ENCODE results near the gene SLC25A4.
"Not testable (repeated sequence)": the region's sequence is repeated elsewhere in the genome, so short reads cannot be mapped to it uniquely, and the experiment has no call there.

Gene SLC25A4

GRCh38 chr4:185142912-185143600 lies at the start of gene SLC25A4:
TSS of gene SLC25A4 (plus strand) at chr4:185143266. CDS start at chr4:185143373, 107 bp downstream.
- in situ Hi-C loops (cut with HindIII; ENCODE audit: low sequenced_read_pairs): no loop called here

DNA sequence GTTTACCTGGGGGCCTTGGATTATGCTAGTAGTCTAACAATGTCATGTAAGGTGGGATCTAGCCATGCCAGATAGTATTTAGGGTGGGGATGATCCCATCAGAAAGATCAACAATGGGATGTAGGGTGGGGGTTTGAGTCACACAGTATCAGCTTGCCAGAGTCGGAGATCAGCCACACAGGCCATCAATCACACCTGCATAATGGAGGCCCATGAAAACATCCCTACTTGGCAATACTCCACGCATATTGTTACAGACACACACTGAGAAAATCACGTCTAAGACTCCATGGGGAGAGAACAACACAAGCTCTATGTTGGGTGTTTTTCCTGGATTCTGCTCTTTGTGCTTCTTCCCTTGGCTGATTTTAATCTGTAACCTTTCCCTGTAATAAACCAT lies 49.5 kb upstream of the SLC25A4 start:
- in situ Hi-C loops (cut with HindIII; ENCODE audit: low sequenced_read_pairs): no loop called here

GRCh38 chr4:185096032-185096653 lies 46.9 kb upstream of the SLC25A4 start:
- in situ Hi-C loops (cut with HindIII; ENCODE audit: low sequenced_read_pairs): no loop called here

DNA sequence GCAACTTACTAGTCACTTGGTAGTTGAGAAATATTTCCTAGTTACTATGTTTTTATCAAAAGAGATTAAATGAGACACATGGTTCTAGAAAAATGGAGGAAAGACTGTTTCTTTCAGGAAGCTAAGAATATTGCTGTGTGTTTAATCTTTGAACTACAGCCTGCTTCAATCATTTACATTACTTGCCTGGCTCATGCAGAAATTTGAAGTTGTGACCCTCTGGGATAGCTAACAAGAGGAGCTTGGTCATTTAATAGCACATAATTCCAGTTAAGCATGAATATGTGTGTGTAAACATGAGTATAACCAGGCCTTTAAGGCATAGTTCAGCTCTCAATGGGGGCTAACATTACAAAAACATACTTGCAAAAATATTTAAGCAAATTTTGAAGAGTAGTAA lies 44.6 kb upstream of the SLC25A4 start:
- in situ Hi-C loops (cut with HindIII; ENCODE audit: low sequenced_read_pairs): no loop called here

DNA sequence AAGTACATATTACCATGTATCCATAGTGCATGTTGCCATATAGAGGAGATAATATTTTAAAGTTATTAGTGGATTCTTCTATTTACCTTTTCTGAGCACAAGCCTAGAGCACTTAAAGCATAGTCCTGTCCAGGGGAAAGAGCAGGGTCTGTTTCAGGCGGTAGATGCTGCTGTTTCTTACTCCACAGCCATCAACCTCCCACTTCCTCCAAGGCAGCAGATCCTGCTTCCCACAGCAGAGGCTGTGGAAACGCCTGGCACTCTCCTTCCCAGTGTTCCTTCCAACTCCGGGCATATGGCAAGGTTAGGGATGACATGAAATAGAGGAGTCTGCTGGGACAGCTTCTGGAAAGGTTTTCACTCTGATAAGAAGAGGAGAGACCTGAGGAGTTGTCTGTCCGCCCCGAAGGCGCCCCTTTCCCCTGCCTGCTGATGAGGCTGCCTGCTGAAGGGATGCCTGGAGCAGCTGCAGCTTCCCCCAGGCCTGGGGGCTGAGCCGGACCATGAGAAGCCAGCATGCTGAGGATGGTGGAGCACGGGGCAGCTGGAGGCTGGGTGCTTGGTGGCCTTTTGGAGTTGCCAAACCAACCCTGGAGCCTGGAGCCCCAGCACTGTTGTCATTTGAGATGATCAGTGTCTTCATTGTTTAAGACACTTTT lies 43.9 kb upstream of the SLC25A4 start:
- in situ Hi-C loops (cut with HindIII; ENCODE audit: low sequenced_read_pairs): no loop called here

- in situ Hi-C loops (cut with HindIII; ENCODE audit: low sequenced_read_pairs): no loop called here
These were observed 43.1 kb upstream of the SLC25A4 start for GRCh38 chr4:185099940-185100339.

DNA sequence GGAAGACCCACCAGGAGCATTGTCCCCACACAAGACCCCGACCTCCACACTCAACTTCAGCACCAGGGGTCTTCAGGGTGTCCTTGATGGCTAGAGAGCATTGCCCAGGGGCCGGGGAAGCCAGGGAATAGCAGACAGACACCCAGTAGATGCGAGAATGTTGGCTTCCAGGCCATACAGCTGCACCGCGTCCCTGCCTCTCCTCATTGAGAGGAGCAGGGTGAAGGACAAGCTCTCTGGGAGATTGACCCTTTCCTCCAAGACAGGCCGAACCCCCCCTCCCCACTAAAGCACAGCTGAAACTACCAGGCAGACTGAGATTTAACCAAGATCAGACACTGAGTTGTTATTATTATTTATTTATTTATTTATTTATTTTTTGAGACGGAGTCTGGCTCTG lies 42.6 kb upstream of the SLC25A4 start:
- in situ Hi-C loops (cut with HindIII; ENCODE audit: low sequenced_read_pairs): no loop called here

DNA sequence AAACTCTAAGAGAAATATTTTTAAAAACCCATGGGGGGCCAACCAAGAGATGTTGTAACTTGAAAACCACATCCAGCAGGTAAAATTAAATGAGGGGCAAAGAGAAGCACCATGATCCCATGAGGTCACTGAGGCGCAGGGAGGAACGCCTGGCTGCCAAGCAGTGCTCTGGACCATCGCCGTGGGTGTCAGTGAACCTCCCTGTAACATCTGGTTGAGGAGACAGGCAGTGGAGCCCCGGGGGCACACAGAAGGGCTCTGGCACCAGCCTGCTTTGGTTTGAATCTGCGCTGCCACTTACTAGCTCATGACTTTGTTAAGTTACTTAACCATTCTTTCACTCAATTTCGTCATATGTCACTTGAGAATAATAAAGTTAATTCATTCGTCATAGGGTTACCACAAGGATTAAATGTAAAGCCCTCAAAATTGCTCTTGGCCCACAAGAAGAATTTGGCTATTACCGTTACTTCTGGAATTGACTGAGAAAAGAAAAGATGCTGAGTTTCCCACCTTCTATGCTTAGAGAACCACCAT lies 41.6 kb upstream of the SLC25A4 start:
- in situ Hi-C loops (cut with HindIII; ENCODE audit: low sequenced_read_pairs): no loop called here

DNA sequence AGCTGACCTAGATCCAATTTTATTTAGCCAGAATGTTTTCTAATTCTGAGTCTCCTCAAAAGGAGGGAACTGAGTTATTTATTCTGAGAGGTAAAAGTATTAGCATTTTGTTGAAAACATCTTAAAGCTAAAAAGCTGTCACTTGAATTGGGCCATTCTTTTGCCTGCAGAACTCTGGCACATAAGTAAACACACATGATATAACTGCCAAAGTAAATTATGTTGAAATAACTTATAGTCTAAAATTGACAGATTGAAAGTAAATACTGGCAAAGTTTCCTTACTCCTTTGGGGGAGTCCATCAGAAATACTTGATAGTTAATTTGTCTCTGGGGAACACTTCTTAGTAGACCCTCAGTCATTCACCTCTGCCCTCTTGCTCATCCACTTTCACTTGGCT lies 38.3 kb upstream of the SLC25A4 start:
- in situ Hi-C loops (cut with HindIII; ENCODE audit: low sequenced_read_pairs): no loop called here

DNA sequence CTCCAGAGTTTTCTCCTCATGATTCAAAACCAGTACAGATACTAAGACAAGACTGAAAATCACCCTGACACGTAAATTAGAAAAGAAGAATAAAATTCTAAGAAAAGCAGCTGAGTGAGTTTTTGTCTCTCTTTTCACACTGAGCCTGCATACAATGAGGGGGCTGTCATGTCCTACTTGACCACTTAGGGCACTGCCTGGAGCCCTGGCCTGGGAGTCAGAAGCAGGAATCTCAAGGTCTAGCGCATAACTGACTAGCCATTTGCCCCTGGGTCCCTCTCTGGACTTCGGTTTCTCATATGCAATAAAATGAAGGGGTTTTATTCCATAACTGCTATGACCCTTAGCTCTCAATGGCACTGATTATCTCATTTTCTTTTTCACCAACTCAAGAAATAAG lies 36.7 kb upstream of the SLC25A4 start:
- in situ Hi-C loops (cut with HindIII; ENCODE audit: low sequenced_read_pairs): no loop called here

GRCh38 chr4:185107574-185107973 lies 35.5 kb upstream of the SLC25A4 start:
- in situ Hi-C loops (cut with HindIII; ENCODE audit: low sequenced_read_pairs): not testable (repeated sequence)

GRCh38 chr4:185108185-185108584 lies 34.9 kb upstream of the SLC25A4 start:
- in situ Hi-C loops (cut with HindIII; ENCODE audit: low sequenced_read_pairs): no loop called here

GRCh38 chr4:185108669-185109068 lies 34.4 kb upstream of the SLC25A4 start:
- in situ Hi-C loops (cut with HindIII; ENCODE audit: low sequenced_read_pairs): no loop called here

DNA sequence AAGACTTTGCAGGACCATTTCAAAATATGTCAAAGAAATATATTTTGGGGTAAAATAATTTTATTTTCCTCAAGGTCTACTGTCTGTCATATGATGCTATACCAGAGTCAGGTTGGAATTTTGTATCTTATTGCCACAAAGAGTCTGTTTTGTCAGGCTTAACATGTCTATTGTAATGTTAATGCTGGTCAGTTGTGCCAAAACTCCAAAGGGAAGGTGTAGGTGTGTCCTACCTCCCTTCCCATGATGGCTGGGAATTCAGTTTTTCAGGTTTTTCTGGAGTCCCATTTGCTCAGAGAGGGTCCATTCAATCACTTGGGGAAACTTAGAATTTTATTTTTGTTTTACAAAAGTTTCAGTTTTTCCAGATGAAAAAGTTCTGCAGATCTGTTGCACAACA lies 33.3 kb upstream of the SLC25A4 start:
- in situ Hi-C loops (cut with HindIII; ENCODE audit: low sequenced_read_pairs): no loop called here

- in situ Hi-C loops (cut with HindIII; ENCODE audit: low sequenced_read_pairs): no loop called here
These were observed 32.7 kb upstream of the SLC25A4 start for GRCh38 chr4:185110375-185110823.

DNA sequence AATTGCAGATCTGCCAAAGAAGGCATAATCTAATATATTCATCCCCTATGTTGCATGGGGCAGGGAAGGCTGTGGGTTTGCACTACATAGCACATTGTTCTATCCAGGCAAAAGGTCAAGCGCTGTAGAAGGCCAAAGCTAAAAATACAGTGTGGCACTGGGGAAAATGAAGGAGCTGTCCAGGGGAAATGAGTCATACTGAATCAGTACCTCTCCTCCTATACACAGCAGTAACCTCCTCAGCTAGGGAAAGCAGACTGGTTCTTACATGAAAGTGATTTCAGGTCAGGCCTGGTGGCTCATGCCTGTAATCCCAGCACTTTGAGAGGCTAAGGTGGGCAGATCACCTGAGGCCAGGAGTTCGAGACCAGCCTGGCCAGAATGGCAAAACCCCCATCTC lies 31.0 kb upstream of the SLC25A4 start:
- in situ Hi-C loops (cut with HindIII; ENCODE audit: low sequenced_read_pairs): no loop called here

DNA sequence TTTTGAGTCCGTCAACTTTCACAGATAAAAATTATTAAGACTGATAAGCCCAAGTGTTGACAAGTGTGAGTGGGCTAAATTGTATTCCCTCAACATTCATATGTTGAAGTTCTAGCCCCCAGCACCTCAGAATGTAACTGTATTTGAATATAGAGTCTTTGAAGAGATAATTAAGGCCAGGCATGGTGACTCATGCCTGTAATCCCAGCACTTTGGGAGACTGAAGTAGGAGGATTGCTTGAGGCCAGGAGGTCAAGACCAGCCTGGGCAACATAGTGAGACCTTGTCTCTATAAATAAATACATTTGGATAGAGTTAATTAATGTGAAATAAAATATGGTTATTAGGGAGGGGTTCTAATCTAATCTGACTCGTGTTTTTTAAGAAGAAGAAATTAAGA lies 29.7 kb upstream of the SLC25A4 start:
- in situ Hi-C loops (cut with HindIII; ENCODE audit: low sequenced_read_pairs): no loop called here

- in situ Hi-C loops (cut with HindIII; ENCODE audit: low sequenced_read_pairs): no loop called here
These were observed 27.2 kb upstream of the SLC25A4 start for GRCh38 chr4:185115827-185116232.

DNA sequence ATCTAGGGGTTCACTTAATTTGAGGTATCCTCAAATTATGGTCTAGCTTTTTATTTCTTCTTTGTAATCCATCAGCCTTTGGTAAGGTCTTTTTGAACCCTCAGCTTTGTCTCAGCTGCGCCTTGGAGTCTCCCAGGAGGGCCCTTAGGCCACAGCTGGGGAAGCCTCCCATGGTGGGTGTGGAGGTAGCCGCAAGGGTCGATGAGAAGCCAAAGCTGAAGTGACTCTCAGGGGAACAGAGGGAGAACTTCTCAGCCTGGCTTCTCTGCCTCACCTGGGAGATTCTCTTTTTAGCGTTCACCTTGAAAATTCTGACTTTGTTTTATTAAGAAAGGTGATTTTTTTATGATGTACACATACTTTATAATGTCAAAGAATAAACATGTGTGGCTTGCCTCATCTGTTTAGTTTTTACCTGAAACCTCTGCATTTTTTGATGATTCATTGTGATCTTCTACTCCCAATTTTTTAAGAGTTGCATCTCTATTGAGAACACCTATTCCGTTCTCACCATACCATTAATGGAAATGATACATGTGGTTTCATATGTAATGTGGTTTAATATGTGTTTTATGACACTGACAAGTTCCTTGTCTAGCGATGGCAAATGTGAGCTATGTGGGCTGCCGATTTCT lies 25.6 kb upstream of the SLC25A4 start:
- in situ Hi-C loops (cut with HindIII; ENCODE audit: low sequenced_read_pairs): no loop called here

DNA sequence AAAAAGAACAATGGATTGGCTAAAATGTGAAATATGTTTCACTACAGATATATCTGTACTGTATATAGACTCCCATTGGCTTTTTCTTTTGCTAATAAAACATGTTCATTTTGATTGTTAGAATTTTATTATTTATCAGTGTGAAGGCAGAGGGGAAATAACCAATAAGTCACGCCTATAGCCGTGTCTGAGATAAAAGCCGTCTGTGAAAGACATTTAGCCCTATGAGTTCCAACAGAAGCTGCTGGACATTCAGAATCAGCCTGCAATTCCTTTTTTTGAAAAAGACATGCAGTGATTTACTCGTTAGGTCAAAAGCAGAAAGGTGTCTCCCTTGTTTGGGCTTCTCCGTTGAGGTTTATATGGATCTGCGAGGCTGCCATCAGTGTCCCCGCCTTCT lies 24.2 kb upstream of the SLC25A4 start:
- in situ Hi-C loops (cut with HindIII; ENCODE audit: low sequenced_read_pairs): no loop called here

GRCh38 chr4:185119467-185119866 lies 23.6 kb upstream of the SLC25A4 start:
- in situ Hi-C loops (cut with HindIII; ENCODE audit: low sequenced_read_pairs): not testable (repeated sequence)

Data from endothelial cell of hepatic sinusoid (primary cell).